Adrenal gland (tissue), 12 donors: ENCODE measurements around the gene FOXO1. TPM values are rescaled to one million over a fixed set of nuclear protein-coding genes. Genes with fewer than 3 reads are reported as not detected.

Experiments
- DNase-seq, 7 donors: peaks; one replicate each; pipeline ENCODE4 v3.0.0-alpha.2; 2019 to 2020
- H3K27ac ChIP-seq, 5 donors: fragments of 200-600 bp; sonication (generic) in 4 of 5; 1 replicate in 3 of 5; 2 replicates in 2 of 5; pipeline versions ENCODE4 v1.5.1 to v1.8.0; 2016 to 2020; ENCODE audit warnings: mild to moderate bottlenecking in 1 of 5
- H3K27me3 ChIP-seq: fragments of 200-600 bp; 2 replicates; pipeline ENCODE4 v1.8.0; 2021
- H3K36me3 ChIP-seq, 2 donors: fragments of 200-600 bp; replicated peaks in 1 of 2; 1 replicate in 1 of 2; 2 replicates in 1 of 2; pipeline versions ENCODE4 v1.5.1 to v1.8.0; 2018 to 2022
- H3K4me1 ChIP-seq, 2 donors: fragments of 200-600 bp; replicated peaks in 1 of 2; 1 replicate in 1 of 2; 2 replicates in 1 of 2; pipeline versions ENCODE4 v1.5.1 to v1.8.0; 2018 to 2021
- H3K4me3 ChIP-seq, 4 donors: fragments of 200-600 bp; sonication (generic) in 3 of 4; one replicate each; pipeline ENCODE4 v1.5.1; 2016 to 2018
- H3K9me3 ChIP-seq, 3 donors: fragments of 200-600 bp; sonication (generic) in 1 of 3; replicated peaks in 1 of 3; 1 replicate in 2 of 3; 2 replicates in 1 of 3; pipeline versions ENCODE4 v1.5.1 to v1.8.0; 2016 to 2021
- CTCF ChIP-seq, 6 experiments: fragments of 450-650 bp in 4 of 6; fragments of 200-600 bp in 2 of 6; sonication (generic) in 1 of 6; IDR thresholded peaks; 1 replicate in 5 of 6; 2 replicates in 1 of 6; pipeline versions ENCODE4 v1.5.1 to v1.8.0; 2016 to 2021; ENCODE audit warnings: antibody characterized with exemption in 6 of 6, mild to moderate bottlenecking in 2 of 6, moderate library complexity in 1 of 6
- POLR2A ChIP-seq, 2 donors: fragments of 450-650 bp; IDR thresholded peaks; one replicate each; pipeline ENCODE4 v1.6.1; 2017; ENCODE audit warnings: antibody characterized with exemption in 2 of 2, mild to moderate bottlenecking in 2 of 2, moderate library complexity in 1 of 2
- WGBS, 4 donors: extraction: QIAGEN DNeasy Blood & Tissue Kit in 2 of 4; methylation state at CpG; one replicate each; pipeline versions ENCODE4 v1.1.5 to v1.1.7; 2013 to 2017; 5-methylcytosine and 5-hydroxymethylcytosine counted together
- intact Hi-C, 2 donors: fragments of 100-400 bp; cut with DNase I; formaldehyde crosslinking; loops; one replicate each; pipeline versions ENCODE4 v1.14.1 to v1.15.0; 2022 to 2023
- polyA plus RNA-seq, 3 donors: library from polyadenylated mRNA; stranded (reverse); fragments of 200-250 nt in 2 of 3; fragments of 350-450 nt in 1 of 3; fragmentation: Illumina TruSeq in 1 of 3; extraction: RNeasy Lipid Tissue Mini Kit (QIAGEN cat#74804) in 1 of 3; gene quantifications; one replicate each; pipeline ENCODE4 v1.2.3, GENCODE V29; 2013 to 2014
- total RNA-seq, 9 donors: library from RNA; depleted of rRNA in 4 of 9; stranded (reverse); fragments of >200 nt in 4 of 9; fragments of 120-200 nt in 1 of 9; fragmentation: NEBNext Ultra II Directional in 1 of 9; extraction: Animal tissue kit (Norgen Biotek cat#: 25700) in 1 of 9; gene quantifications; one replicate each; pipeline versions ENCODE4 v1.1.0 to v1.2.4, GENCODE V29; 2013 to 2023
- donor health status: healthy with polysubstance abuse.
- donor health status: Bipolar disorder and iron deficiency.
- donor health status: DM: yes; HTN: yes; CAD: no.
- donor health status: DM: no; HTN: no; CAD: no.
- donor health status: DM: no; HTN: no; CAD: no.
- donor health status: DM: yes; HTN: yes; CAD: no.

The FOXO1 gene
- total and polyA plus RNA-seq, 12 donors = 4.3 to 35.4 (median 21.5) TPM

GRCh38 chr13:40565282-40566148 is 100.9 kb downstream of the FOXO1 start:
- Histone ChIP-seq H3K36me3 (no peaks in the 10 kb centered on the region), H3K27ac (peak overlapping the region in 2 of 5 donors; percentile 75 to 87), H3K27me3 (no peaks in the 10 kb centered on the region), H3K9me3 (no peaks in the 10 kb centered on the region), H3K4me3 (no peak overlapping the region), H3K4me1 (peaks cover 37 to 49% of the 10 kb centered on the region in 2 donors)
- DNase-seq = no peak
- intact Hi-C loops = no loop called here
- TF ChIP-seq POLR2A (IDR thresholded peaks at IDR 0.05) = no peak
- no peak for TF ChIP-seq CTCF (IDR thresholded peaks at IDR 0.05)
- 84 to 93% (median 88%) methylated on average over 5 of the region's 5 CpGs for WGBS, 4 donors

GRCh38 chr13:40564342-40565001 is 102.0 kb downstream of the FOXO1 start:
- Histone ChIP-seq H3K27me3 (no peaks in the 10 kb centered on the region), H3K9me3 (no peaks in the 10 kb centered on the region), H3K4me3 (peak overlapping the region in 1 of 4 donors; percentile 25), H3K4me1 (peaks cover 37 to 49% of the 10 kb centered on the region in 2 donors), H3K27ac (peak overlapping the region; percentile 29 to 87 (median 75)), H3K36me3 (no peaks in the 10 kb centered on the region)
- intact Hi-C loops = no loop called here
- WGBS, 4 donors = 19 to 34% (median 27%) methylated on average over 12 to 15 of the region's 15 CpGs
- DNase-seq = peak in 4 of 7 donors; percentile 24 to 58 (median 41)
- TF ChIP-seq CTCF (IDR thresholded peaks at IDR 0.05) = peak in 5 of 6 experiments; percentile 23 to 50 (median 42)
- no peak for TF ChIP-seq POLR2A (IDR thresholded peaks at IDR 0.05)

- intact Hi-C loops = no loop called here
- no peak for TF ChIP-seq POLR2A (IDR thresholded peaks at IDR 0.05)
- no peak for TF ChIP-seq CTCF (IDR thresholded peaks at IDR 0.05)
- peak overlapping the region; percentile 44 to 94 (median 76) for H3K27ac ChIP-seq
- peak overlapping the region in 1 of 4 donors; percentile 25 for H3K4me3 ChIP-seq
- H3K36me3 ChIP-seq = no peaks in the 10 kb centered on the region
- peaks cover 28 to 48% of the 10 kb centered on the region in 2 donors for H3K4me1 ChIP-seq
- DNase-seq = peak in 6 of 7 donors; percentile 59 to 80 (median 69)
- no peaks in the 10 kb centered on the region for H3K27me3 ChIP-seq
- H3K9me3 ChIP-seq = no peaks in the 10 kb centered on the region
- WGBS, 4 donors = 31 to 37% (median 35%) methylated on average over 12 to 14 of the region's 14 CpGs
Measured at GRCh38 chr13:40563350-40564125, 102.9 kb downstream of the FOXO1 start.

GRCh38 chr13:40562975-40563349 is 103.5 kb downstream of the FOXO1 start:
- H3K27me3 ChIP-seq = no peaks in the 10 kb centered on the region
- TF ChIP-seq POLR2A (IDR thresholded peaks at IDR 0.05) (no peak), CTCF (IDR thresholded peaks at IDR 0.05) (no peak)
- DNase-seq = no peak
- peak overlapping the region; percentile 44 to 94 (median 76) for H3K27ac ChIP-seq
- H3K4me3 ChIP-seq = no peak overlapping the region
- H3K9me3 ChIP-seq = no peaks in the 10 kb centered on the region
- H3K4me1 ChIP-seq = peaks cover 27 to 48% of the 10 kb centered on the region in 2 donors
- H3K36me3 ChIP-seq = no peaks in the 10 kb centered on the region
- 61 to 95% (median 71%) methylated on average over 4 to 6 of the region's 6 CpGs for WGBS, 4 donors
- intact Hi-C loops = no loop called here
